ENCODE results near the gene SLX1A. TPM values are rescaled to one million over a fixed set of nuclear protein-coding genes. Genes with fewer than 3 reads are reported as not detected.
A peak's percentile ranks its signal among the peaks of the same experiment; 100 is the strongest.
"Not testable (repeated sequence)": the region's sequence is repeated elsewhere in the genome, so short reads cannot be mapped to it uniquely, and the experiment has no call there.

Gene SLX1A
- total RNA-seq, 5 donors from 2014 or later (not counting 1 experiment from before 2014, with no cell fraction given), result 31.6 to 114 (median 86.4) TPM

- POLR2A ChIA-PET; H3K27ac Mint-ChIP-seq; H3K36me3 ChIP-seq (ENCODE audit: control insufficient read depth in 2 of 2, extremely low read depth in 1 of 2, insufficient read depth in 1 of 2, low read length in 1 of 2); H3K9me3 ChIP-seq; H3K4me3 Mint-ChIP-seq; H3K4me1 Mint-ChIP-seq; CTCF ChIA-PET; H3K9me3 Mint-ChIP-seq; H3K27ac ChIP-seq (ENCODE audit: low read length); H3K36me3 Mint-ChIP-seq; H3K4me1 ChIP-seq (ENCODE audit: control insufficient read depth in 1 of 2, extremely low read depth in 1 of 2, insufficient read depth in 2 of 2, low read length in 2 of 2); H3K27me3 ChIP-seq (replicated peaks in 1 of 2; ENCODE audit: control insufficient read depth in 2 of 2, extremely low read depth in 1 of 2, insufficient read depth in 2 of 2, low read length in 1 of 2); H3K27me3 Mint-ChIP-seq: not testable (repeated sequence)
- WGBS (ENCODE audit: insufficient coverage), result no CpG with 5 or more reads among the region's 60 CpGs
- DNase-seq, result peak in 3 of 35 experiments; percentile 12 to 25 (median 18)
- peak overlapping the region in 1 of 2 donors; percentile 39 for H3K4me3 ChIP-seq (ENCODE audit: control insufficient read depth in 1 of 2, extremely low read depth in 1 of 2, low read length in 1 of 2)
- peak; percentile 73 to 78 (median 76) for ATAC-seq (replicated peaks in 1 of 4)
These were observed 674 bp downstream of the SLX1A start for GRCh38 chr16:30194172-30194925.

GRCh38 chr16:30197001-30197400 is 3.3 kb downstream of the SLX1A start:
- not testable (repeated sequence) for H3K9me3 Mint-ChIP-seq, H3K27ac Mint-ChIP-seq
- no CpG with 5 or more reads among the region's 2 CpGs for WGBS (ENCODE audit: insufficient coverage)

GRCh38 chr16:30199049-30199448 is 5.4 kb downstream of the SLX1A start, which contains the start of gene SULT1A3:
Gene SULT1A3, plus strand, starts transcription at chr16:30199255. Its CDS starts 1,474 bp downstream, at chr16:30200729.
- WGBS (ENCODE audit: insufficient coverage), result no CpG with 5 or more reads among the region's 3 CpGs
- ATAC-seq (replicated peaks in 1 of 4); H3K4me3 Mint-ChIP-seq; H3K27me3 Mint-ChIP-seq; POLR2A ChIA-PET; H3K4me1 ChIP-seq (ENCODE audit: control insufficient read depth in 1 of 2, extremely low read depth in 1 of 2, insufficient read depth in 2 of 2, low read length in 2 of 2); H3K36me3 Mint-ChIP-seq; DNase-seq; H3K36me3 ChIP-seq (ENCODE audit: control insufficient read depth in 2 of 2, extremely low read depth in 1 of 2, insufficient read depth in 1 of 2, low read length in 1 of 2); H3K27me3 ChIP-seq (replicated peaks in 1 of 2; ENCODE audit: control insufficient read depth in 2 of 2, extremely low read depth in 1 of 2, insufficient read depth in 2 of 2, low read length in 1 of 2); H3K4me3 ChIP-seq (ENCODE audit: control insufficient read depth in 1 of 2, extremely low read depth in 1 of 2, low read length in 1 of 2); CTCF ChIA-PET; H3K27ac ChIP-seq (ENCODE audit: low read length); H3K9me3 Mint-ChIP-seq; H3K9me3 ChIP-seq; H3K27ac Mint-ChIP-seq; H3K4me1 Mint-ChIP-seq: not testable (repeated sequence)

More at GRCh38 chr16:30197001-30197400, 3.3 kb downstream of the SLX1A start:
- H3K4me1 Mint-ChIP-seq; H3K4me1 ChIP-seq (ENCODE audit: control insufficient read depth in 1 of 2, extremely low read depth in 1 of 2, insufficient read depth in 2 of 2, low read length in 2 of 2); H3K36me3 Mint-ChIP-seq; ATAC-seq (replicated peaks in 1 of 4); H3K27me3 ChIP-seq (replicated peaks in 1 of 2; ENCODE audit: control insufficient read depth in 2 of 2, extremely low read depth in 1 of 2, insufficient read depth in 2 of 2, low read length in 1 of 2); H3K36me3 ChIP-seq (ENCODE audit: control insufficient read depth in 2 of 2, extremely low read depth in 1 of 2, insufficient read depth in 1 of 2, low read length in 1 of 2); H3K27me3 Mint-ChIP-seq; POLR2A ChIA-PET; DNase-seq; H3K9me3 ChIP-seq; H3K4me3 Mint-ChIP-seq; CTCF ChIA-PET; H3K4me3 ChIP-seq (ENCODE audit: control insufficient read depth in 1 of 2, extremely low read depth in 1 of 2, low read length in 1 of 2); H3K27ac ChIP-seq (ENCODE audit: low read length): not testable (repeated sequence)

- H3K4me1 ChIP-seq (ENCODE audit: control insufficient read depth in 1 of 2, extremely low read depth in 1 of 2, insufficient read depth in 2 of 2, low read length in 2 of 2); H3K4me3 ChIP-seq (ENCODE audit: control insufficient read depth in 1 of 2, extremely low read depth in 1 of 2, low read length in 1 of 2); H3K36me3 ChIP-seq (ENCODE audit: control insufficient read depth in 2 of 2, extremely low read depth in 1 of 2, insufficient read depth in 1 of 2, low read length in 1 of 2); DNase-seq; H3K27ac Mint-ChIP-seq; H3K9me3 Mint-ChIP-seq; POLR2A ChIA-PET; ATAC-seq (replicated peaks in 1 of 4); H3K4me3 Mint-ChIP-seq; H3K36me3 Mint-ChIP-seq; H3K4me1 Mint-ChIP-seq; CTCF ChIA-PET; H3K27me3 ChIP-seq (replicated peaks in 1 of 2; ENCODE audit: control insufficient read depth in 2 of 2, extremely low read depth in 1 of 2, insufficient read depth in 2 of 2, low read length in 1 of 2); H3K27ac ChIP-seq (ENCODE audit: low read length); H3K9me3 ChIP-seq; H3K27me3 Mint-ChIP-seq: not testable (repeated sequence)
- WGBS (ENCODE audit: insufficient coverage), result no CpG with 5 or more reads among the region's 15 CpGs
These were observed 6.1 kb downstream of the SLX1A start for GRCh38 chr16:30199608-30200343.

- H3K9me3 ChIP-seq; H3K4me1 Mint-ChIP-seq; H3K27ac ChIP-seq (ENCODE audit: low read length); H3K4me3 Mint-ChIP-seq; CTCF ChIA-PET; H3K27me3 ChIP-seq (replicated peaks in 1 of 2; ENCODE audit: control insufficient read depth in 2 of 2, extremely low read depth in 1 of 2, insufficient read depth in 2 of 2, low read length in 1 of 2); H3K9me3 Mint-ChIP-seq; H3K36me3 Mint-ChIP-seq; POLR2A ChIA-PET; H3K4me1 ChIP-seq (ENCODE audit: control insufficient read depth in 1 of 2, extremely low read depth in 1 of 2, insufficient read depth in 2 of 2, low read length in 2 of 2); H3K36me3 ChIP-seq (ENCODE audit: control insufficient read depth in 2 of 2, extremely low read depth in 1 of 2, insufficient read depth in 1 of 2, low read length in 1 of 2); H3K27me3 Mint-ChIP-seq; H3K27ac Mint-ChIP-seq: not testable (repeated sequence)
- ATAC-seq (replicated peaks in 1 of 4), result peak; percentile 57 to 79 (median 62)
- WGBS (ENCODE audit: insufficient coverage), result no CpG with 5 or more reads among the region's 52 CpGs
- peak in 10 of 35 experiments; percentile 0 to 23 (median 2) for DNase-seq
- peak overlapping the region in 1 of 2 donors; percentile 47 for H3K4me3 ChIP-seq (ENCODE audit: control insufficient read depth in 1 of 2, extremely low read depth in 1 of 2, low read length in 1 of 2)
These were observed 12.0 kb downstream of the SLX1A start for GRCh38 chr16:30205541-30206236.

- H3K4me3 ChIP-seq (ENCODE audit: control insufficient read depth in 1 of 2, extremely low read depth in 1 of 2, low read length in 1 of 2), result peak overlapping the region in 1 of 2 donors; percentile 47
- H3K9me3 ChIP-seq; H3K36me3 ChIP-seq (ENCODE audit: control insufficient read depth in 2 of 2, extremely low read depth in 1 of 2, insufficient read depth in 1 of 2, low read length in 1 of 2); DNase-seq; H3K9me3 Mint-ChIP-seq; H3K4me3 Mint-ChIP-seq; H3K27ac ChIP-seq (ENCODE audit: low read length); H3K27me3 ChIP-seq (replicated peaks in 1 of 2; ENCODE audit: control insufficient read depth in 2 of 2, extremely low read depth in 1 of 2, insufficient read depth in 2 of 2, low read length in 1 of 2); CTCF ChIA-PET; H3K4me1 Mint-ChIP-seq; H3K27ac Mint-ChIP-seq; POLR2A ChIA-PET; H3K36me3 Mint-ChIP-seq; H3K27me3 Mint-ChIP-seq; H3K4me1 ChIP-seq (ENCODE audit: control insufficient read depth in 1 of 2, extremely low read depth in 1 of 2, insufficient read depth in 2 of 2, low read length in 2 of 2): not testable (repeated sequence)
- no CpG with 5 or more reads among the region's 33 CpGs for WGBS (ENCODE audit: insufficient coverage)
- ATAC-seq (replicated peaks in 1 of 4), result peak; percentile 58 to 73 (median 66)
These were observed 12.6 kb downstream of the SLX1A start for GRCh38 chr16:30206252-30206651.
